Measurements from ENCODE around the gene PIEZO1.
"Not testable (repeated sequence)": the region's sequence is repeated elsewhere in the genome, so short reads cannot be mapped to it uniquely, and the experiment has no call there.

The PIEZO1 gene, protein sequence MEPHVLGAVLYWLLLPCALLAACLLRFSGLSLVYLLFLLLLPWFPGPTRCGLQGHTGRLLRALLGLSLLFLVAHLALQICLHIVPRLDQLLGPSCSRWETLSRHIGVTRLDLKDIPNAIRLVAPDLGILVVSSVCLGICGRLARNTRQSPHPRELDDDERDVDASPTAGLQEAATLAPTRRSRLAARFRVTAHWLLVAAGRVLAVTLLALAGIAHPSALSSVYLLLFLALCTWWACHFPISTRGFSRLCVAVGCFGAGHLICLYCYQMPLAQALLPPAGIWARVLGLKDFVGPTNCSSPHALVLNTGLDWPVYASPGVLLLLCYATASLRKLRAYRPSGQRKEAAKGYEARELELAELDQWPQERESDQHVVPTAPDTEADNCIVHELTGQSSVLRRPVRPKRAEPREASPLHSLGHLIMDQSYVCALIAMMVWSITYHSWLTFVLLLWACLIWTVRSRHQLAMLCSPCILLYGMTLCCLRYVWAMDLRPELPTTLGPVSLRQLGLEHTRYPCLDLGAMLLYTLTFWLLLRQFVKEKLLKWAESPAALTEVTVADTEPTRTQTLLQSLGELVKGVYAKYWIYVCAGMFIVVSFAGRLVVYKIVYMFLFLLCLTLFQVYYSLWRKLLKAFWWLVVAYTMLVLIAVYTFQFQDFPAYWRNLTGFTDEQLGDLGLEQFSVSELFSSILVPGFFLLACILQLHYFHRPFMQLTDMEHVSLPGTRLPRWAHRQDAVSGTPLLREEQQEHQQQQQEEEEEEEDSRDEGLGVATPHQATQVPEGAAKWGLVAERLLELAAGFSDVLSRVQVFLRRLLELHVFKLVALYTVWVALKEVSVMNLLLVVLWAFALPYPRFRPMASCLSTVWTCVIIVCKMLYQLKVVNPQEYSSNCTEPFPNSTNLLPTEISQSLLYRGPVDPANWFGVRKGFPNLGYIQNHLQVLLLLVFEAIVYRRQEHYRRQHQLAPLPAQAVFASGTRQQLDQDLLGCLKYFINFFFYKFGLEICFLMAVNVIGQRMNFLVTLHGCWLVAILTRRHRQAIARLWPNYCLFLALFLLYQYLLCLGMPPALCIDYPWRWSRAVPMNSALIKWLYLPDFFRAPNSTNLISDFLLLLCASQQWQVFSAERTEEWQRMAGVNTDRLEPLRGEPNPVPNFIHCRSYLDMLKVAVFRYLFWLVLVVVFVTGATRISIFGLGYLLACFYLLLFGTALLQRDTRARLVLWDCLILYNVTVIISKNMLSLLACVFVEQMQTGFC (N-terminal part only)

GRCh38 chr16:88785106-88785924 is at the start of gene PIEZO1:
Gene PIEZO1 (minus strand): TSS chr16:88785220. CDS start chr16:88784964, 256 bp downstream.
- peak; percentile 68 to 73 for DNase-seq (ENCODE audit: low read depth in 2 of 2)

DNA sequence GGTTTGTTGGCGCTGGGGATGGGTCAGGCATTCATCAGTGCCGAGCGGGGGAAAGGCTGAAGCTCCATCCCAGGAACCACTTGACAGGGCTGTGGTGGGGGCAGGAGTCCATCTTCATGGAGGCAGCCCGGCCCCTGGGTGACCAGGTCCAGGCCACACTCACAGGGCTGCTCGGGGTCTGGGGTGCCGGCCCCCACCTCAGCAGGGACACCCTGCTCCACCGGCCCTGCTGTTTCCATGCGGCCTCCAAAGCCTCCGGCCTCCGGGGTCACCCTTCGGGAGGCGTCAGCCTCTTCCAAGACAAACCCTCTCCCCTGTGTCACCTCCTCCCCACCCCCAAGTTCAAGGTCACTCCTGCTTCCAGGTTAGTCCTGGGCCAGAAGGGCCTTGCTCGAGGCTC is 49.6 kb upstream of the PIEZO1 start:
- no peak for DNase-seq (ENCODE audit: low read depth in 2 of 2)

DNA sequence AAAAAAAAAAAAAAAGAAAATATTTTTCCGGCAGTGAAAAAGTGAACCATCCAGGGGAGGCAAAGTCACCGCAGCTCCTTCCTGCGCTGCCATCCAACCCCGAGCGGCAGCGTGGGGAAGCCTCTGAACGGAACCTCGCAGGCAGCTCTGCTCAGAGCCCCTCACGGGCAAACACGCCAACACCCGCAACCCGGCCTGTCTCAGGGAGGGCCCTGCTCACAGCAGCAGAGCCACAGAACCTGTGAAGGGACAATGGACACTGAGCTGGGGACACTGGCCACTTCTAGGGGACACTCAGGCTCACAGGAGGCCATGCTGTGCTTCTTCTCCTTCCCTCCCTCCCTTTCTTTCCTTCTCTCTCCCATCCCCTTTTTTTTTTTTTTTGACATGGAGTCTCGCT is 48.1 kb upstream of the PIEZO1 start:
- DNase-seq (ENCODE audit: low read depth in 2 of 2) = no peak

- DNase-seq (ENCODE audit: low read depth in 2 of 2) = no peak
Measured at GRCh38 chr16:88831838-88832237, 46.8 kb upstream of the PIEZO1 start.

DNA sequence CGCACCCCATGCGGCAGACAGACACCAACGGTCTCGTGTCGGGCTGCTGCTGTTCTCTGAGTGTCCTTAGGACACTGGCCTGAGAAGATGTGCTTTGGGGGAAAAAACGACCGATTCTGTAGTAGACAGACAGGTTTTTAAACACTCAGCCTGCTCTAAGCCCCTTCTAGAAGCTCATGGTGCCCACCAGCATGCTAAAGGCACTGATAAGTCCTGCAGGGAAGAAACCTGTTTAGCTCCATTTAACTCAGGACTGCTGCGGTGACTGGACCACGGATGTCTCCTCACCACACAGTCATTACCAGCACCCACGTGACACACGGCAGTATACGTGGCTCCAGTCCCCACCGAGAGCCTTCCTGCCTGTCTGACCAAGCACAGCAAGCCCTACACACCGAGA is 45.8 kb upstream of the PIEZO1 start:
- DNase-seq (ENCODE audit: low read depth in 2 of 2) = no peak

- no peak for DNase-seq (ENCODE audit: low read depth in 2 of 2)
Measured at GRCh38 chr16:88830258-88830657, 45.2 kb upstream of the PIEZO1 start.

- no peak for DNase-seq (ENCODE audit: low read depth in 2 of 2)
Measured at GRCh38 chr16:88828711-88829110, 43.7 kb upstream of the PIEZO1 start.

GRCh38 chr16:88827727-88828126 is 42.7 kb upstream of the PIEZO1 start:
- DNase-seq (ENCODE audit: low read depth in 2 of 2) = no peak

- DNase-seq (ENCODE audit: low read depth in 2 of 2) = no peak
Measured at GRCh38 chr16:88826070-88826840, 41.2 kb upstream of the PIEZO1 start.

- no peak for DNase-seq (ENCODE audit: low read depth in 2 of 2)
Measured at GRCh38 chr16:88825146-88825545, 40.1 kb upstream of the PIEZO1 start.

- no peak for DNase-seq (ENCODE audit: low read depth in 2 of 2)
Measured at GRCh38 chr16:88824256-88825077, 39.4 kb upstream of the PIEZO1 start.

GRCh38 chr16:88823646-88824045 is 38.6 kb upstream of the PIEZO1 start:
- not testable (repeated sequence) for DNase-seq (ENCODE audit: low read depth in 2 of 2)

GRCh38 chr16:88822281-88823040 is 37.4 kb upstream of the PIEZO1 start:
- DNase-seq (ENCODE audit: low read depth in 2 of 2) = no peak

GRCh38 chr16:88821168-88821850 is 36.3 kb upstream of the PIEZO1 start:
- no peak for DNase-seq (ENCODE audit: low read depth in 2 of 2)

GRCh38 chr16:88820385-88821025 is 35.5 kb upstream of the PIEZO1 start:
- no peak for DNase-seq (ENCODE audit: low read depth in 2 of 2)

GRCh38 chr16:88819126-88819525 is 34.1 kb upstream of the PIEZO1 start:
- no peak for DNase-seq (ENCODE audit: low read depth in 2 of 2)

DNA sequence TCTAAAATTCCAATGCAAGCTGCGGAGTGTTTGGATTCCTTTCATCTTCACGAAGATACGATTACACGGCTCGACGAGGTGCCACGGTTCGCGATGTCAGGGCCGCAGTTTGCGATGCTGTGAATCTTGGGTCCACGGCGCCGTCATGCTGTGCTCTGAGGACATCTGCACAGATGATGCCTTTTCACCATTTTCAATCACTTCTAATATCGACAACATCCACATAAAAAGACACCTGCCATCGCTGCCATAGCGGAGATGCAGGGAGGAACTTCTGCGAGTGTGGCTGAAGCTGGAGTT is 33.5 kb upstream of the PIEZO1 start:
- no peak for DNase-seq (ENCODE audit: low read depth in 2 of 2)

Measured in stimulated activated CD4-positive, alpha-beta T cell treated with anti-CD3 and anti-CD28 coated beads, Interleukin-4, amount 100 ng/mL, for 48 hours (primary cell).